ENCODE results near the gene HK1. TPM values are rescaled to one million over a fixed set of nuclear protein-coding genes. Genes with fewer than 3 reads are reported as not detected.
A peak's percentile ranks its signal among the peaks of the same experiment; 100 is the strongest.

The HK1 gene
- total and polyA plus RNA-seq, 2 of the 13 experiments (the other 11 are each of a cell fraction or from before 2014, with no cell fraction given) = 0.29 to 1.5 TPM

DNA sequence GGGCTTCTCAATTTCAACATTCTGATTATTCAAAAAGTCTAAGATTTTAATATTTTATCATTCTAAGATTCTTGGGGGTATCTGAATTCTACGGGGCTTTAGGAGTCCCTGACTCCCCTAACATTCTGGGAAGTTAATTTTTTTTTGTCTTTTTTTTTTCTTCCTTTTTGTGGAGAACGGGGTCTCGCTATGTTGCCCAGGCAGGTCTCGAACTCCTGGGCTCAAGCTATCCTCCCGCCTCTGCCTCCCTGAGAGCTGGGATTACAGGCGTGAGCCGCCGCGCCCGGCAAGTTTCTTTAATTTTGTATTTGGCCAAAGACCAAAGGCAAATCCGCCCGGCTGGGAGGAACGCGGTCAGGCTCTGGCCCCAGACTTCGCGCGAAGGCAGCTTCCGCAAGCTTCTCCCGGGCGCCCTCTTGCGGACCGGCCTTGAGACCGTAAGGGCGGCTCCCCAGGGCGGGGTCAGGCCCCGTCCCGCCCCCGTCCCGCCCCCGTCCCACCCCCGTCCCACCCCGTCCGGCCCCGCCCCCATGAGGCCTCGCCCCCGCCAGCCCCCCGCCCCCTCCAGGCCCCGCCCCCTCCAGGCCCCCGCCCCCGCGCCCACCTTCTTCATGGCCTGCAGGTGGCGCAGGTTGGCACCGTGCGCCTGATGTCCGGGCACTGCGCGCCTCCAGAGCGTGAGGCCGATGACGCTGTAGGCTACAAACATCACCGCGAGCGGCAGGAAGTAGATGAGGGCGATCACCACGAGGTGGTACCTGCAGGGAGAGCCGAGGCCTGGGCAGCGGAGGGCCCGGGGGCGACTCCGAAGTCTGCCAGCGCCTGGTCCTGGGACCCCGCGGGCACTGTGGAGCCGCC lies 130.3 kb downstream of the HK1 start (continued):
- TF ChIP-seq DNMT1 (CRISPR knock-in tag; IDR thresholded peaks at IDR 0.05) (no peak), DMAP1 (CRISPR knock-in tag; IDR thresholded peaks at IDR 0.05) (no peak), KMT2A (CRISPR knock-in tag; IDR thresholded peaks at IDR 0.05) (no peak), RAD21 (CRISPR knock-in tag; IDR thresholded peaks at IDR 0.05) (peak; percentile 44), RORA (CRISPR knock-in tag; IDR thresholded peaks at IDR 0.05) (no peak), ZNF768 (CRISPR knock-in tag; IDR thresholded peaks at IDR 0.05) (peak; percentile 28; the same call in 1 of the 2 replicates), YEATS4 (CRISPR knock-in tag; IDR thresholded peaks at IDR 0.05; ENCODE audit: borderline replicate concordance) (peak; percentile 56; the same call in 1 of the 2 replicates), ZNF121 (CRISPR knock-in tag; IDR thresholded peaks at IDR 0.05) (peak; percentile 91), KMT2B (CRISPR knock-in tag; IDR thresholded peaks at IDR 0.05) (0 out of 2 replicates have a peak, but pooled peaks have one; percentile 21), POGZ (CRISPR knock-in tag; IDR thresholded peaks at IDR 0.05) (no peak), KDM5B (CRISPR knock-in tag; IDR thresholded peaks at IDR 0.05; ENCODE audit: borderline replicate concordance) (peak; percentile 33; the same call in 1 of the 2 replicates), CBX2 (IDR thresholded peaks at IDR 0.05; ENCODE audit: low read depth, low read length) (no peak), CBX2 (CRISPR knock-in tag; IDR thresholded peaks at IDR 0.05; ENCODE audit: low read depth) (no peak), GATAD1 (CRISPR knock-in tag; IDR thresholded peaks at IDR 0.05) (0 out of 2 replicates have a peak, but pooled peaks have one; percentile 15), MEF2D (CRISPR knock-in tag; IDR thresholded peaks at IDR 0.05) (no peak), MAZ (IDR thresholded peaks at IDR 0.05; ENCODE audit: borderline replicate concordance, low read depth, low read length) (peak; percentile 79; the same call in 1 of the 2 replicates), MAZ (CRISPR knock-in tag; IDR thresholded peaks at IDR 0.05; ENCODE audit: low read depth) (0 out of 2 replicates have a peak, but pooled peaks have one; percentile 40), ZNF263 (CRISPR knock-in tag; IDR thresholded peaks at IDR 0.05) (peak; percentile 31), ZMYM3 (CRISPR knock-in tag; IDR thresholded peaks at IDR 0.05) (no peak; the same call in 1 of the 2 replicates), CCAR2 (optimal IDR thresholded peaks at IDR 0.05; ENCODE audit: low read depth, low read length) (no peak), SP4 (CRISPR knock-in tag; IDR thresholded peaks at IDR 0.05) (peak; percentile 87), HIVEP1 (CRISPR knock-in tag; IDR thresholded peaks at IDR 0.05) (no peak), HOXA3 (CRISPR knock-in tag; IDR thresholded peaks at IDR 0.05) (peak; percentile 62), NKX3-1 (CRISPR knock-in tag; IDR thresholded peaks at IDR 0.05) (0 out of 2 replicates have a peak, but pooled peaks have one; percentile 43)
- TF ChIP-seq, protein P1, sequence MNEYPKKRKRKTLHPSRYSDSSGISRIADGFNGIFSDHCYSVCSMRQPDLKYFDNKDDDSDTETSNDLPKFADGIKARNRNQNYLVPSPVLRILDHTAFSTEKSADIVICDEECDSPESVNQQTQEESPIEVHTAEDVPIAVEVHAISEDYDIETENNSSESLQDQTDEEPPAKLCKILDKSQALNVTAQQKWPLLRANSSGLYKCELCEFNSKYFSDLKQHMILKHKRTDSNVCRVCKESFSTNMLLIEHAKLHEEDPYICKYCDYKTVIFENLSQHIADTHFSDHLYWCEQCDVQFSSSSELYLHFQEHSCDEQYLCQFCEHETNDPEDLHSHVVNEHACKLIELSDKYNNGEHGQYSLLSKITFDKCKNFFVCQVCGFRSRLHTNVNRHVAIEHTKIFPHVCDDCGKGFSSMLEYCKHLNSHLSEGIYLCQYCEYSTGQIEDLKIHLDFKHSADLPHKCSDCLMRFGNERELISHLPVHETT (CRISPR knock-in tag; conservative IDR thresholded peaks at IDR 0.05) = no peak
- TF ChIP-seq, protein P2, sequence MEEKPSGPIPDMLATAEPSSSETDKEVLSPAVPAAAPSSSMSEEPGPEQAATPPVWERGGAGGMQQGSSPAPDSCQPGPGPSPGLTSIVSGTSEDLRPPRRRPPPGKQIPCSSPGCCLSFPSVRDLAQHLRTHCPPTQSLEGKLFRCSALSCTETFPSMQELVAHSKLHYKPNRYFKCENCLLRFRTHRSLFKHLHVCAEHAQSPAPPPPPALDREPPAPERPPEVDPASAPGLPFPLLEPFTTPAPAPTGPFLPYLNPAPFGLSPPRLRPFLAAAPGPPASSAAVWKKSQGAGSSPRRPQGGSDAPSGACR (CRISPR knock-in tag; IDR thresholded peaks at IDR 0.05) = no peak
- TF ChIP-seq, protein P3, sequence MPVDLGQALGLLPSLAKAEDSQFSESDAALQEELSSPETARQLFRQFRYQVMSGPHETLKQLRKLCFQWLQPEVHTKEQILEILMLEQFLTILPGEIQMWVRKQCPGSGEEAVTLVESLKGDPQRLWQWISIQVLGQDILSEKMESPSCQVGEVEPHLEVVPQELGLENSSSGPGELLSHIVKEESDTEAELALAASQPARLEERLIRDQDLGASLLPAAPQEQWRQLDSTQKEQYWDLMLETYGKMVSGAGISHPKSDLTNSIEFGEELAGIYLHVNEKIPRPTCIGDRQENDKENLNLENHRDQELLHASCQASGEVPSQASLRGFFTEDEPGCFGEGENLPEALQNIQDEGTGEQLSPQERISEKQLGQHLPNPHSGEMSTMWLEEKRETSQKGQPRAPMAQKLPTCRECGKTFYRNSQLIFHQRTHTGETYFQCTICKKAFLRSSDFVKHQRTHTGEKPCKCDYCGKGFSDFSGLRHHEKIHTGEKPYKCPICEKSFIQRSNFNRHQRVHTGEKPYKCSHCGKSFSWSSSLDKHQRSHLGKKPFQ (CRISPR knock-in tag; IDR thresholded peaks at IDR 0.05; ENCODE audit: insufficient replicate concordance) = no peak
- TF ChIP-seq, protein P4, sequence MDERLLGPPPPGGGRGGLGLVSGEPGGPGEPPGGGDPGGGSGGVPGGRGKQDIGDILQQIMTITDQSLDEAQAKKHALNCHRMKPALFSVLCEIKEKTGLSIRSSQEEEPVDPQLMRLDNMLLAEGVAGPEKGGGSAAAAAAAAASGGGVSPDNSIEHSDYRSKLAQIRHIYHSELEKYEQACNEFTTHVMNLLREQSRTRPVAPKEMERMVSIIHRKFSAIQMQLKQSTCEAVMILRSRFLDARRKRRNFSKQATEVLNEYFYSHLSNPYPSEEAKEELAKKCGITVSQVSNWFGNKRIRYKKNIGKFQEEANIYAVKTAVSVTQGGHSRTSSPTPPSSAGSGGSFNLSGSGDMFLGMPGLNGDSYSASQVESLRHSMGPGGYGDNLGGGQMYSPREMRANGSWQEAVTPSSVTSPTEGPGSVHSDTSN (CRISPR knock-in tag; IDR thresholded peaks at IDR 0.05) = no peak

All from HepG2 (cell line).